ENCODE results near the gene IMMT.

Gene IMMT

GRCh38 chr2:86195808-86196387, 636 bp upstream of the IMMT start:
- DNase-seq: no peak

- DNase-seq: no peak
Measured at GRCh38 chr2:86194751-86195054, 559 bp downstream of the IMMT start.

- no peak for DNase-seq
Measured at GRCh38 chr2:86193901-86194567, 1.2 kb downstream of the IMMT start.

- no peak for DNase-seq
Measured at GRCh38 chr2:86189782-86190416, 5.4 kb downstream of the IMMT start.

GRCh38 chr2:86186431-86186830, 8.8 kb downstream of the IMMT start:
- no peak for DNase-seq

GRCh38 chr2:86185517-86186212, 9.6 kb downstream of the IMMT start:
- no peak for DNase-seq

- no peak for DNase-seq
Measured at GRCh38 chr2:86176597-86176996, 18.7 kb downstream of the IMMT start.

GRCh38 chr2:86175828-86176227, 19.4 kb downstream of the IMMT start:
- no peak for DNase-seq

GRCh38 chr2:86174445-86174844, 20.8 kb downstream of the IMMT start:
- DNase-seq: no peak

- DNase-seq: no peak
Measured at GRCh38 chr2:86172610-86173009, 22.7 kb downstream of the IMMT start.

GRCh38 chr2:86171295-86171694, 24.0 kb downstream of the IMMT start:
- no peak for DNase-seq

GRCh38 chr2:86170449-86170848, 24.8 kb downstream of the IMMT start:
- DNase-seq: no peak

GRCh38 chr2:86160156-86160952, 34.9 kb downstream of the IMMT start:
- DNase-seq: no peak

GRCh38 chr2:86158286-86158685, 37.0 kb downstream of the IMMT start:
- DNase-seq: no peak

- DNase-seq: no peak
Measured at GRCh38 chr2:86157009-86157556, 38.2 kb downstream of the IMMT start.

- DNase-seq: no peak
Measured at GRCh38 chr2:86150502-86150901, 44.8 kb downstream of the IMMT start.

- DNase-seq: no peak
Measured at GRCh38 chr2:86147793-86148192, 47.5 kb downstream of the IMMT start.

GRCh38 chr2:86143926-86144685, 51.2 kb downstream of the IMMT start:
- DNase-seq: no peak

GRCh38 chr2:86143307-86143706, 52.0 kb downstream of the IMMT start:
- DNase-seq: no peak

GRCh38 chr2:86142436-86143257, 52.6 kb downstream of the IMMT start:
- DNase-seq: no peak

GRCh38 chr2:86140969-86141392, 54.3 kb downstream of the IMMT start:
- no peak for DNase-seq

All from amniotic stem cell (primary cell).